ENCODE results near the gene HOMER1. TPM values are rescaled to one million over a fixed set of nuclear protein-coding genes. Genes with fewer than 3 reads are reported as not detected.

Gene HOMER1
- total RNA-seq, 1 experiment from 2014 or later: 12.5 TPM

- H3K4me3 ChIP-seq: peak overlapping the region; percentile 44; the same call in 1 of the 2 replicates
- H4K20me1 ChIP-seq (ENCODE audit: insufficient read depth): no peaks in the 10 kb centered on the region
- no peaks in the 10 kb centered on the region for H3K27me3 ChIP-seq (ENCODE audit: insufficient read depth, low read depth)
- ChIA-PET CTCF (interaction anchor here (0.5 kb wide), 1 partner anchor 17 kb away, joined by 4 read pairs; no protein-coding TSS in a partner anchor), POLR2A (ENCODE audit: unreplicated experiment) (interaction anchor here (0.7 kb wide), 1 partner anchor 133 kb away, joined by 8 read pairs; no protein-coding TSS in a partner anchor)
- H3K9me3 ChIP-seq (ENCODE audit: insufficient read depth, low read depth): no peaks in the 10 kb centered on the region
- no peaks in the 10 kb centered on the region for H3K9me2 ChIP-seq (ENCODE audit: insufficient read depth)
- TF ChIP-seq CTCF (conservative IDR thresholded peaks at IDR 0.05): no peak
- TF ChIP-seq EZH2 (IDR thresholded peaks at IDR 0.05; ENCODE audit: low read depth): no peak
- no TSS peak for BruUV-seq (replicated peaks)
- H3K4me2 ChIP-seq: peak overlapping the region; percentile 84
- H3K79me2 ChIP-seq (ENCODE audit: low read depth): no peaks in the 10 kb centered on the region
- peaks cover 32% of the 10 kb centered on the region for H3F3A ChIP-seq (ENCODE audit: insufficient read depth, low read depth)
- H2AFZ ChIP-seq: peak overlapping the region; percentile 45; the same call in 1 of the 2 replicates
- DNase-seq: peak; percentile 53 to 90
- peak overlapping the region; percentile 76 for H3K27ac ChIP-seq
- intact Hi-C loops (cut with micrococcal nuclease; ENCODE audit: unreplicated experiment): loop anchor here (1.0 to 2.0 kb wide), 2 partner anchors 31 to 35 kb away; no protein-coding TSS in a partner anchor
- no peaks in the 10 kb centered on the region for H3K36me3 ChIP-seq (ENCODE audit: low read depth)
- H3K4me1 ChIP-seq (replicated peaks; ENCODE audit: insufficient read depth): peaks cover 48% of the 10 kb centered on the region
Measured at GRCh38 chr5:79547982-79548381, 34.0 kb upstream of the HOMER1 start.

GRCh38 chr5:79547429-79547822 is 33.5 kb upstream of the HOMER1 start:
- Histone ChIP-seq H4K20me1 (ENCODE audit: insufficient read depth) (no peaks in the 10 kb centered on the region), H3K4me2 (peak overlapping the region; percentile 84), H3K4me3 (peak overlapping the region; percentile 44; the same call in 1 of the 2 replicates), H3F3A (ENCODE audit: insufficient read depth, low read depth) (peaks cover 32% of the 10 kb centered on the region), H3K36me3 (ENCODE audit: low read depth) (no peaks in the 10 kb centered on the region), H3K27me3 (ENCODE audit: insufficient read depth, low read depth) (no peaks in the 10 kb centered on the region), H3K4me1 (replicated peaks; ENCODE audit: insufficient read depth) (peaks cover 48% of the 10 kb centered on the region), H3K9me3 (ENCODE audit: insufficient read depth, low read depth) (no peaks in the 10 kb centered on the region), H3K79me2 (ENCODE audit: low read depth) (no peaks in the 10 kb centered on the region), H3K9me2 (ENCODE audit: insufficient read depth) (no peaks in the 10 kb centered on the region), H2AFZ (peak overlapping the region; percentile 58), H3K27ac (peak overlapping the region; percentile 76)
- POLR2A ChIA-PET (ENCODE audit: unreplicated experiment): interaction anchor here (0.6 kb wide), 1 partner anchor 538 kb away, joined by 18 read pairs; no protein-coding TSS in a partner anchor
- intact Hi-C loops (cut with micrococcal nuclease; ENCODE audit: unreplicated experiment): no loop called here
- CTCF ChIA-PET: no interaction called here
- peak; percentile 40 to 77 for DNase-seq
- no TSS peak for BruUV-seq (replicated peaks)
- TF ChIP-seq CTCF (conservative IDR thresholded peaks at IDR 0.05) (no peak), EZH2 (IDR thresholded peaks at IDR 0.05; ENCODE audit: low read depth) (no peak)

- H3K36me3 ChIP-seq (ENCODE audit: low read depth): no peaks in the 10 kb centered on the region
- no peak for DNase-seq
- H3K79me2 ChIP-seq (ENCODE audit: low read depth): no peaks in the 10 kb centered on the region
- H3K4me1 ChIP-seq (replicated peaks; ENCODE audit: insufficient read depth): peaks cover 48% of the 10 kb centered on the region
- peak overlapping the region; percentile 84 for H3K4me2 ChIP-seq
- TF ChIP-seq EZH2 (IDR thresholded peaks at IDR 0.05; ENCODE audit: low read depth): no peak
- no peak for TF ChIP-seq CTCF (conservative IDR thresholded peaks at IDR 0.05)
- BruUV-seq (replicated peaks): no TSS peak
- no peaks in the 10 kb centered on the region for H3K9me3 ChIP-seq (ENCODE audit: insufficient read depth, low read depth)
- peak overlapping the region; percentile 44; the same call in 1 of the 2 replicates for H3K4me3 ChIP-seq
- peak overlapping the region; percentile 76 for H3K27ac ChIP-seq
- no peaks in the 10 kb centered on the region for H3K27me3 ChIP-seq (ENCODE audit: insufficient read depth, low read depth)
- peaks cover 32% of the 10 kb centered on the region for H3F3A ChIP-seq (ENCODE audit: insufficient read depth, low read depth)
- POLR2A ChIA-PET (ENCODE audit: unreplicated experiment): interaction anchor here (0.6 to 0.7 kb wide), 2 partner anchors 23 to 539 kb away, joined by 7 to 18 read pairs; no protein-coding TSS in a partner anchor
- peak overlapping the region; percentile 58; the same call in 1 of the 2 replicates for H2AFZ ChIP-seq
- intact Hi-C loops (cut with micrococcal nuclease; ENCODE audit: unreplicated experiment): no loop called here
- no peaks in the 10 kb centered on the region for H4K20me1 ChIP-seq (ENCODE audit: insufficient read depth)
- CTCF ChIA-PET: no interaction called here
- H3K9me2 ChIP-seq (ENCODE audit: insufficient read depth): no peaks in the 10 kb centered on the region
Measured at GRCh38 chr5:79546782-79547428, 33.0 kb upstream of the HOMER1 start.
